ENCODE data around the gene CAPN14. TPM values are rescaled to one million over a fixed set of nuclear protein-coding genes. Genes with fewer than 3 reads are reported as not detected.

The CAPN14 gene, protein sequence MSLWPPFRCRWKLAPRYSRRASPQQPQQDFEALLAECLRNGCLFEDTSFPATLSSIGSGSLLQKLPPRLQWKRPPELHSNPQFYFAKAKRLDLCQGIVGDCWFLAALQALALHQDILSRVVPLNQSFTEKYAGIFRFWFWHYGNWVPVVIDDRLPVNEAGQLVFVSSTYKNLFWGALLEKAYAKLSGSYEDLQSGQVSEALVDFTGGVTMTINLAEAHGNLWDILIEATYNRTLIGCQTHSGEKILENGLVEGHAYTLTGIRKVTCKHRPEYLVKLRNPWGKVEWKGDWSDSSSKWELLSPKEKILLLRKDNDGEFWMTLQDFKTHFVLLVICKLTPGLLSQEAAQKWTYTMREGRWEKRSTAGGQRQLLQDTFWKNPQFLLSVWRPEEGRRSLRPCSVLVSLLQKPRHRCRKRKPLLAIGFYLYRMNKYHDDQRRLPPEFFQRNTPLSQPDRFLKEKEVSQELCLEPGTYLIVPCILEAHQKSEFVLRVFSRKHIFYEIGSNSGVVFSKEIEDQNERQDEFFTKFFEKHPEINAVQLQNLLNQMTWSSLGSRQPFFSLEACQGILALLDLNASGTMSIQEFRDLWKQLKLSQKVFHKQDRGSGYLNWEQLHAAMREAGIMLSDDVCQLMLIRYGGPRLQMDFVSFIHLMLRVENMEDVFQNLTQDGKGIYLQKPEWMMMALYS
- total RNA-seq: under 1 TPM in 1 of 4 donors, not detected in 3; 0.83 TPM

DNA sequence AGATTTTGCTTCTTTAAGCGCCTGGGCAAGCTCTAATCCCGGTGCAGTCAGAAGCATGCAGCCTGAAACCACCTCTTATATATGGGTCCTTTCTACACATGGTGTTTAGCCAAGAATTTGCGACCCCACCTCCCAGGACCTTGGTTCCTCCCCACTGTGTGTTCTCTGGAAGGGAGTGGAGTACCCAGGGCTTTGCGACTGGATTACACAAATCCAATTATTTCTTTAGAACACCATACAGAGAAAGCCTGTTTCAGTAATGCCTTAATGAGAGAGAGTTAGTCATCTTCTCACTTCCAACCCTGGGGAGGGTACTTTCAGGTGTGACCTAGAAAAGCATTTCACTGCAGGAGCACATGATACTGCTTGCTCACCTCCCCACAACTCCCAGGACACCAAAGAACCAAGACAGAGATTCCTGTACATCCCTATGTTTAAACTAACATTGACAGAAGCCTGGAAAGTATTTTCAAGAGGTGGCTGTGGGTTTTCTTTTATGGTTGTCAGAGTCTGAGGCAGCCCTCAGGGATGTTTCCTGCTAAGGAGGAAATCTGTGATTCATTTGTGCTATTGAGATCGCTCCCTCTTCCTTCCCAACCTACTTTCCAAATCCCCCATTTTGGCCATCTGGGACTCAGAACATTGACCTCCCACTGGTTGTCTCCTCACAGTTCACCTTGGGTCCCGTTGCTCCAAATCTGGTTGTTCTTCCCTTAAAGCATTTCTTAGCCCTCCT lies at the start of gene CAPN14:
TSS of gene CAPN14 (minus strand) at position 51 of the 736 bp plus-strand sequence. CDS start 12,068 bp downstream, outside the sequence.
- Histone ChIP-seq H3K27me3 (no peaks in the 10 kb centered on the region), H3K36me3 (no peaks in the 10 kb centered on the region), H3K9me3 (no peaks in the 10 kb centered on the region), H3K4me3 (no peak within 1 kb of the TSS), H3K4me1 (no peaks in the 10 kb centered on the region), H3K27ac (peak within 1 kb of the TSS in 2 of 4 donors; percentile 5 to 80)
- DNase-seq: no peak
- TF ChIP-seq, protein P1, sequence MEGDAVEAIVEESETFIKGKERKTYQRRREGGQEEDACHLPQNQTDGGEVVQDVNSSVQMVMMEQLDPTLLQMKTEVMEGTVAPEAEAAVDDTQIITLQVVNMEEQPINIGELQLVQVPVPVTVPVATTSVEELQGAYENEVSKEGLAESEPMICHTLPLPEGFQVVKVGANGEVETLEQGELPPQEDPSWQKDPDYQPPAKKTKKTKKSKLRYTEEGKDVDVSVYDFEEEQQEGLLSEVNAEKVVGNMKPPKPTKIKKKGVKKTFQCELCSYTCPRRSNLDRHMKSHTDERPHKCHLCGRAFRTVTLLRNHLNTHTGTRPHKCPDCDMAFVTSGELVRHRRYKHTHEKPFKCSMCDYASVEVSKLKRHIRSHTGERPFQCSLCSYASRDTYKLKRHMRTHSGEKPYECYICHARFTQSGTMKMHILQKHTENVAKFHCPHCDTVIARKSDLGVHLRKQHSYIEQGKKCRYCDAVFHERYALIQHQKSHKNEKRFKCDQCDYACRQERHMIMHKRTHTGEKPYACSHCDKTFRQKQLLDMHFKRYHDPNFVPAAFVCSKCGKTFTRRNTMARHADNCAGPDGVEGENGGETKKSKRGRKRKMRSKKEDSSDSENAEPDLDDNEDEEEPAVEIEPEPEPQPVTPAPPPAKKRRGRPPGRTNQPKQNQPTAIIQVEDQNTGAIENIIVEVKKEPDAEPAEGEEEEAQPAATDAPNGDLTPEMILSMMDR (IDR thresholded peaks at IDR 0.05): no peak
- no peak for TF ChIP-seq POLR2A (IDR thresholded peaks at IDR 0.05)

DNA sequence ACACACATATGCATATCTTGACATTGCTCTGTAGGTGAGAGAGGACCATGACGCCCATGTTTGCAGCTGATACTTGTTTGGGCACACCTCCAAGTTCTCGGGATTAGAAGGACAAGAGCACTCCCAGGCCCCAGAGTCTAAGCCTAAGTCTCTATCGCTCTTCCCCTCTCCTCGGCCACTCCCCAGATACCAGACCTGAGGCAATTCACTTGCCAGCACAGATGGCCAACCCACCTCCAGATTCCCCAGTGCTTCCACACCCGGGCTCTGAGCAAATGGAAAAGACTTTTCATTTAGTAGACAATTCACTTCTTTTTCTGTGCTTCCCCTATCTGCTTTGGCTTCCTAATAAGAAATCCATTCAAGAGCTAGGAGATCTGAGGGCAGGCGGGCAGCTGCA lies 49.5 kb upstream of the CAPN14 start:
- Histone ChIP-seq H3K27ac (no peak overlapping the region), H3K4me3 (no peak overlapping the region), H3K4me1 (no peaks in the 10 kb centered on the region), H3K9me3 (no peaks in the 10 kb centered on the region), H3K27me3 (no peaks in the 10 kb centered on the region), H3K36me3 (no peaks in the 10 kb centered on the region)
- no peak for TF ChIP-seq POLR2A (IDR thresholded peaks at IDR 0.05)
- TF ChIP-seq, protein P1 (IDR thresholded peaks at IDR 0.05): no peak
- no peak for DNase-seq

DNA sequence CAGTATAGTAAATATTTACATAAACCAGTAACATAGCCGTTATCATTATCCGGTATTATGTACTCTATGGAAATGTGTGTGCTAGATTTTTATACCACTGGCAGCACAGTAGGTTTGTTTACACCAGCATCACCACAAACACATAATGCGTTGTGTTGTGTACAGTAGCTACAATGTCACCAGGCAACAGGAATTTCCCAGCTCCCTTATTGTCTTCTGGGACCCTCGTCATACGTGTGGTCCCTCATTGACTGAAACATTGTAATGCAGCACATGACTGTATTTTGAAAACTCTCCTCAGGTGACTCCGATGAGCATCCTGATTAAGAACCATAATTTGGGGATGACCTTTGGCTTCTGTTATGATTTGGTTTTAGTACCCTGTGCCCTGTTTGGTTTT lies 47.9 kb upstream of the CAPN14 start:
- no peaks in the 10 kb centered on the region for H3K4me1 ChIP-seq
- H3K4me3 ChIP-seq: no peak overlapping the region
- no peaks in the 10 kb centered on the region for H3K36me3 ChIP-seq
- no peaks in the 10 kb centered on the region for H3K27me3 ChIP-seq
- TF ChIP-seq, protein P1 (IDR thresholded peaks at IDR 0.05): no peak
- TF ChIP-seq POLR2A (IDR thresholded peaks at IDR 0.05): no peak
- H3K27ac ChIP-seq: no peak overlapping the region
- no peaks in the 10 kb centered on the region for H3K9me3 ChIP-seq
- no peak for DNase-seq

DNA sequence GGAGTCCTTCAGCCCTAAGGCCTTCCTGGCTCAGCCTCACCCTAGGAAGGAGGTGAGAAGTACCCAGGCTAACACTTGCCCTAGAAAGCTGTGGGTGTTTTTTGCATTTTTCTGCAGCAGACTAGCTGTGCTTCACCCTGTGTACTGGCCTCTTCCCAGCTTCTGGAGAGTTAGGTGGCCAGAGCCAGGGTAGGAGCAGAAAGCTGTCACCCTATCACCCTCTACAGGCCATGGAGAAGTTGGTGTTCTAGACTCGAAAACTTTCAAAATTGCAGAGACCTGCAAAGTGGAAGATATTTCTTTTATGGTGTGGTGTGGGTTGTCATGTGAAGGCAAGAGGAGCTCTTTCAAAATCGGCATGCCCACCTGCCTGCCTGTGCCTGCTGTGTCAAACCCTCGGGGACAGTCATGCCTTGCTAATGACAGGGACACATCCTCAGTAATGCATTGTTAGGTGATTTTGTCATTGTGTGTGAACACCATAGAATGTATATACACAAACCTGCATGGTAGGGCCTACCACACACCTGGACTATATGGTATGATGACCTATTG lies 46.4 kb upstream of the CAPN14 start:
- H3K4me1 ChIP-seq: no peaks in the 10 kb centered on the region
- no peak overlapping the region for H3K27ac ChIP-seq
- TF ChIP-seq POLR2A (IDR thresholded peaks at IDR 0.05): no peak
- TF ChIP-seq, protein P1 (IDR thresholded peaks at IDR 0.05): no peak
- no peaks in the 10 kb centered on the region for H3K36me3 ChIP-seq
- no peak overlapping the region for H3K4me3 ChIP-seq
- no peaks in the 10 kb centered on the region for H3K9me3 ChIP-seq
- H3K27me3 ChIP-seq: no peaks in the 10 kb centered on the region
- no peak for DNase-seq

GRCh38 chr2:31260870-31261269 lies 43.6 kb upstream of the CAPN14 start:
- H3K4me1 ChIP-seq: peaks cover 0 to 18% (median 3%) of the 10 kb centered on the region in 4 donors
- H3K27ac ChIP-seq: no peak overlapping the region
- no peak for DNase-seq
- no peak for TF ChIP-seq POLR2A (IDR thresholded peaks at IDR 0.05)
- TF ChIP-seq, protein P1 (IDR thresholded peaks at IDR 0.05): no peak
- no peaks in the 10 kb centered on the region for H3K36me3 ChIP-seq
- H3K4me3 ChIP-seq: no peak overlapping the region
- H3K27me3 ChIP-seq: no peaks in the 10 kb centered on the region
- H3K9me3 ChIP-seq: no peaks in the 10 kb centered on the region
